Lung (tissue), 12 donors: Measurements from ENCODE around the gene ST6GALNAC3. TPM values are rescaled to one million over a fixed set of nuclear protein-coding genes. Genes with fewer than 3 reads are reported as not detected.

Experiments
- ATAC-seq: fragments of 200-7000 bp; cut with Tn5 transposase; one replicate; pipeline ENCODE4 v1.9.1; 2020; ENCODE audit warnings: moderate number of reproducible peaks; ENCODE audit not compliant: insufficient read depth, low FRiP score
- DNase-seq, 3 donors: peaks; one replicate each; pipeline ENCODE4 v3.0.0-alpha.2; 2013 to 2017
- H3K27ac ChIP-seq, 2 donors: one replicate each; pipeline ENCODE4 v1.5.1; 2013; ENCODE audit warnings: mild to moderate bottlenecking in 2 of 2, moderate library complexity in 2 of 2, control low read depth in 1 of 2, inconsistent platforms in 1 of 2, low read depth in 1 of 2, low read length in 1 of 2
- H3K27me3 ChIP-seq, 3 donors: one replicate each; pipeline ENCODE4 v1.5.1; 2013; ENCODE audit warnings: low read length in 2 of 3; ENCODE audit not compliant: control insufficient read depth in 3 of 3, insufficient read depth in 3 of 3
- H3K36me3 ChIP-seq, 4 donors: one replicate each; pipeline ENCODE4 v1.5.1; 2013; ENCODE audit warnings: low read length in 4 of 4, mild to moderate bottlenecking in 1 of 4, moderate library complexity in 1 of 4; ENCODE audit not compliant: control insufficient read depth in 4 of 4, insufficient read depth in 4 of 4
- H3K4me1 ChIP-seq, 5 donors: one replicate each; pipeline ENCODE4 v1.5.1; 2013; ENCODE audit warnings: low read length in 5 of 5, mild to moderate bottlenecking in 2 of 5, moderate library complexity in 1 of 5; ENCODE audit not compliant: control insufficient read depth in 5 of 5, insufficient read depth in 5 of 5
- H3K4me3 ChIP-seq: one replicate; pipeline ENCODE4 v1.5.1; 2013; ENCODE audit warnings: mild to moderate bottlenecking, control low read depth, moderate library complexity
- H3K9ac ChIP-seq, 2 donors: one replicate each; pipeline ENCODE4 v1.5.1; 2013; ENCODE audit warnings: low read length in 2 of 2, control low read depth in 1 of 2; ENCODE audit not compliant: insufficient read depth in 1 of 2
- H3K9me3 ChIP-seq, 4 donors: one replicate each; pipeline ENCODE4 v1.5.1; 2013; ENCODE audit warnings: low read length in 3 of 4, mild to moderate bottlenecking in 1 of 4, moderate library complexity in 1 of 4; ENCODE audit not compliant: control insufficient read depth in 4 of 4, insufficient read depth in 3 of 4
- WGBS, 2 donors: extraction: QIAGEN DNeasy Blood & Tissue Kit; methylation state at CpG; one replicate each; pipeline ENCODE4 v1.1.7; 2013; 5-methylcytosine and 5-hydroxymethylcytosine counted together
- polyA plus RNA-seq, 2 donors: library from polyadenylated mRNA; stranded (reverse); fragments of 200-250 nt; gene quantifications; one replicate each; pipeline ENCODE4 v1.2.1, GENCODE V29; 2013
- total RNA-seq, 2 donors: library from RNA; depleted of rRNA in 1 of 2; stranded (reverse); fragments of >200 nt in 1 of 2; gene quantifications; one replicate each; pipeline ENCODE4 v1.2.1, GENCODE V29; 2014 to 2021
- TF ChIP-seq, protein P1 (sequence below): IDR thresholded peaks from 2 replicates; pipeline ENCODE4 v1.5.1; 2012; ENCODE audit warnings: mild to moderate bottlenecking; ENCODE audit errors: control extremely low read depth, extremely low read depth
- donor health status: control.
- donor health status: control.
- donor health status: Bipolar disorder and iron deficiency.
- donor health status: healthy.
- donor health status: DM: yes; HTN: yes; CAD: no.

Gene ST6GALNAC3
- total and polyA plus RNA-seq, 4 donors, result 2.7 to 17.9 (median 12.2) TPM

DNA sequence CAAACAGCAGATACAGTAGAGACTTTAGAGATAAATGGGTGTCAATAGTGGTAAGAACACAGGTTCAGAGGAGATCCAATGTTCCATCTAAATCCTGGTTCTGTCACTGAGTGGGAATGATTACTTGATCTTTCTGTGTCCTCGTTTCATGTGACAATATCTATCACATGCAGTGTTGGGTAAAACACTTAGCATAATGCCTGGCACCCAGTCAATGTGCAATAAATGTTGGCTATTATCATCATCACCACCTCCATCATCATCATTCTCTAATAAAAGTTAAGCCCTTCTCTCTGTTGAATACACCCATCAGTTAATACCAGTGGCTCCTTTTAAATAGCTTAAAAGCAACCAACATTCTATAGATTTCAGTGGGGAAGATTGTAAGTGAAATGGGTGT lies 184.7 kb downstream of the ST6GALNAC3 start:
- no peak overlapping the region for H3K4me3 ChIP-seq
- DNase-seq (no peak), ATAC-seq (no peak)
- no peaks in the 10 kb centered on the region for H3K36me3 ChIP-seq
- no peak overlapping the region for H3K9ac ChIP-seq
- TF ChIP-seq, protein P1, sequence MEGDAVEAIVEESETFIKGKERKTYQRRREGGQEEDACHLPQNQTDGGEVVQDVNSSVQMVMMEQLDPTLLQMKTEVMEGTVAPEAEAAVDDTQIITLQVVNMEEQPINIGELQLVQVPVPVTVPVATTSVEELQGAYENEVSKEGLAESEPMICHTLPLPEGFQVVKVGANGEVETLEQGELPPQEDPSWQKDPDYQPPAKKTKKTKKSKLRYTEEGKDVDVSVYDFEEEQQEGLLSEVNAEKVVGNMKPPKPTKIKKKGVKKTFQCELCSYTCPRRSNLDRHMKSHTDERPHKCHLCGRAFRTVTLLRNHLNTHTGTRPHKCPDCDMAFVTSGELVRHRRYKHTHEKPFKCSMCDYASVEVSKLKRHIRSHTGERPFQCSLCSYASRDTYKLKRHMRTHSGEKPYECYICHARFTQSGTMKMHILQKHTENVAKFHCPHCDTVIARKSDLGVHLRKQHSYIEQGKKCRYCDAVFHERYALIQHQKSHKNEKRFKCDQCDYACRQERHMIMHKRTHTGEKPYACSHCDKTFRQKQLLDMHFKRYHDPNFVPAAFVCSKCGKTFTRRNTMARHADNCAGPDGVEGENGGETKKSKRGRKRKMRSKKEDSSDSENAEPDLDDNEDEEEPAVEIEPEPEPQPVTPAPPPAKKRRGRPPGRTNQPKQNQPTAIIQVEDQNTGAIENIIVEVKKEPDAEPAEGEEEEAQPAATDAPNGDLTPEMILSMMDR, result no peak
- H3K27ac ChIP-seq, result no peak overlapping the region
- H3K4me1 ChIP-seq, result peaks cover 1 to 17% (median 5%) of the 10 kb centered on the region in 5 donors
- WGBS, 2 donors, result 85 to 96% methylated on average over 1 of the region's 1 CpG
- H3K27me3 ChIP-seq, result no peaks in the 10 kb centered on the region
- no peaks in the 10 kb centered on the region for H3K9me3 ChIP-seq

GRCh38 chr1:76260279-76260678 lies 185.7 kb downstream of the ST6GALNAC3 start:
- Histone ChIP-seq H3K9ac (no peak overlapping the region), H3K4me1 (peaks cover 1 to 17% (median 5%) of the 10 kb centered on the region in 5 donors), H3K27me3 (no peaks in the 10 kb centered on the region), H3K27ac (no peak overlapping the region), H3K9me3 (no peaks in the 10 kb centered on the region), H3K4me3 (no peak overlapping the region), H3K36me3 (no peaks in the 10 kb centered on the region)
- 57 to 64% methylated on average over 2 of the region's 2 CpGs for WGBS, 2 donors
- DNase-seq (no peak), ATAC-seq (no peak)
- TF ChIP-seq, protein P1, result no peak

DNA sequence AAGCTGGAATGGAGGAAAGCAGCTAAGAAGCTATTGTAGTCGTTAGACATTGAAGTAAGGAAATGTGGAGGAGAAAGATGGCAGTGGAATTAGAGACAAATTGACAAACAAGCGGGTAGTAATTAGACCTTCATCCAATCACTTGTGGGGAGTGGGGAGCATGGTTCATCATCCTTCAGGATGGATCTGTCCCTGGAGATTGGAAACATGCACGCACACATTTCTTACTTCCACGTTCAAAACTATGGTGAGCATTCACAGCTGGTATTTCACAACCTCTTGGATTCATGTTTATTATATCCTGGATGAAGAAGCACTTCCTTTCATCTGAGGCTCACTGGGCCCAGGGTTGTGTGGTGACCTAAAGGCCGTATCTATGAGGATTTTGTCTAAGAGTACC lies 188.1 kb downstream of the ST6GALNAC3 start:
- 77 to 81% methylated on average over 5 of the region's 5 CpGs for WGBS, 2 donors

More for the DNA sequence above, 188.1 kb downstream of the ST6GALNAC3 start:
- no peak overlapping the region for H3K9ac ChIP-seq
- H3K9me3 ChIP-seq, result no peaks in the 10 kb centered on the region
- TF ChIP-seq, protein P1, result no peak
- no peaks in the 10 kb centered on the region for H3K27me3 ChIP-seq
- H3K36me3 ChIP-seq, result no peaks in the 10 kb centered on the region
- DNase-seq (no peak), ATAC-seq (no peak)
- no peak overlapping the region for H3K4me3 ChIP-seq
- H3K4me1 ChIP-seq, result peaks cover 0 to 6% (median 0%) of the 10 kb centered on the region in 5 donors
- no peak overlapping the region for H3K27ac ChIP-seq
